K562 (cell line): ENCODE measurements around the gene SMG7. TPM values are rescaled to one million over a fixed set of nuclear protein-coding genes. Genes with fewer than 3 reads are reported as not detected.

Experiments used
- ATAC-seq: fragments of 200-7000 bp; cut with Tn5 transposase; 3 replicates; pipeline ENCODE4 v1.9.1; 2020; ENCODE audit warnings: moderate library complexity
- BruUV-seq: library from RNA; stranded (reverse); fragments of 400-500 nt; replicated peaks from 2 replicates; lab custom pipeline; 2021; lab: Mats Ljungman, UMichigan
- CTCF ChIA-PET: fragments of 300-600 bp; formaldehyde crosslinking; extraction: SDS; loops from one replicate; lab custom pipeline; 2021; ENCODE audit warnings: low intra/inter-chr PET ratio; lab: Yijun Ruan, JAX
- POLR2A ChIA-PET: fragments of 300-600, 350-650 bp; sonication (Branson Sonifier 250); formaldehyde crosslinking; extraction: SDS; loops from one replicate; lab custom pipeline; 2021; ENCODE audit warnings: antibody characterized with exemption, inconsistent platforms; lab: Yijun Ruan, JAX
- DNase-seq, 4 experiments: peaks; one replicate each; pipeline versions ENCODE4 v3.0.0 to v3.0.0-alpha.2; 2011 to 2018; ENCODE audit warnings: low spot score in 3 of 4, mixed read lengths in 3 of 4; ENCODE audit errors: extremely low read depth in 1 of 4
- FAIRE-seq: peaks from 2 replicates; lab custom pipeline; 2011; peaks lifted over from hg19 to GRCh38; lab: Jason Lieb, UNC
- H2AFZ ChIP-seq: 2 replicates; pipeline ENCODE4 v1.6.0; 2011; ENCODE audit warnings: low read depth, low read length, control low read depth, inconsistent platforms
- H3K27ac ChIP-seq: fragments of 200-600 bp; 3 replicates; pipeline ENCODE4 v1.8.0; 2011; ENCODE audit warnings: low read depth, mild to moderate bottlenecking, control low read depth, inconsistent platforms, low read length, moderate library complexity, mixed read lengths; ENCODE audit errors: extremely low read depth
- H3K27me3 ChIP-seq, 2 experiments: fragments of 300-600 bp in 1 of 2; 2 replicates in 1 of 2; 3 replicates in 1 of 2; pipeline versions ENCODE4 v1.6.0 to v1.8.0; 2011; ENCODE audit warnings: inconsistent platforms in 2 of 2, low read length in 2 of 2, mild to moderate bottlenecking in 1 of 2, mixed read lengths in 1 of 2, moderate library complexity in 1 of 2; ENCODE audit not compliant: control insufficient read depth in 2 of 2, insufficient read depth in 2 of 2
- H3K36me3 ChIP-seq: fragments of 300-600 bp; 3 replicates; pipeline ENCODE4 v1.8.0; 2011; ENCODE audit warnings: mild to moderate bottlenecking, low read length, inconsistent platforms; ENCODE audit not compliant: control insufficient read depth, insufficient read depth
- H3K4me1 ChIP-seq, 2 experiments: fragments of 200-600 bp in 1 of 2; replicated peaks in 1 of 2; 2 replicates in 1 of 2; 3 replicates in 1 of 2; pipeline versions ENCODE4 v1.5.1 to v1.8.0; 2011; ENCODE audit warnings: inconsistent platforms in 2 of 2, low read length in 2 of 2, mild to moderate bottlenecking in 1 of 2, mixed read lengths in 1 of 2, moderate library complexity in 1 of 2; ENCODE audit not compliant: control insufficient read depth in 2 of 2, insufficient read depth in 2 of 2
- H3K4me2 ChIP-seq: 2 replicates; pipeline ENCODE4 v1.6.1; 2011; ENCODE audit warnings: low read length, control low read depth, inconsistent platforms, mixed read lengths; ENCODE audit not compliant: insufficient read depth
- H3K4me3 ChIP-seq: fragments of 200-600 bp; sonication (generic), shearing (Covaris generic); 2 replicates; pipeline ENCODE4 v1.5.1; 2016; ENCODE audit warnings: control low read depth, inconsistent platforms
- H3K79me2 ChIP-seq: fragments of 200-600 bp; 3 replicates; pipeline ENCODE4 v1.8.0; 2011; ENCODE audit warnings: low read length, inconsistent platforms; ENCODE audit not compliant: control insufficient read depth, insufficient read depth
- H3K9ac ChIP-seq, 2 experiments: 2 replicates each; pipeline versions ENCODE4 v1.6.0 to v1.6.1; 2011; ENCODE audit warnings: low read depth in 2 of 2, low read length in 2 of 2, control low read depth in 1 of 2, inconsistent platforms in 1 of 2, mild to moderate bottlenecking in 1 of 2, mixed read lengths in 1 of 2; ENCODE audit not compliant: insufficient read depth in 1 of 2
- H3K9me1 ChIP-seq: one replicate; pipeline ENCODE4 v1.6.0; 2011; ENCODE audit warnings: inconsistent platforms, mild to moderate bottlenecking, low read length, moderate library complexity; ENCODE audit not compliant: control insufficient read depth, insufficient read depth
- H3K9me3 ChIP-seq: replicated peaks from 2 replicates; pipeline ENCODE4 v1.5.1; 2011; ENCODE audit warnings: low read depth, low read length, inconsistent platforms; ENCODE audit not compliant: control insufficient read depth, insufficient read depth
- H4K20me1 ChIP-seq: replicated peaks from 2 replicates; pipeline ENCODE4 v1.6.1; 2011; ENCODE audit warnings: low read length, inconsistent platforms, mixed read lengths; ENCODE audit not compliant: control insufficient read depth, insufficient read depth
- ARHGAP35 ChIP-seq: fragments of 450-650 bp; IDR thresholded peaks from 2 replicates; pipeline ENCODE4 v1.6.1; 2018; ENCODE audit not compliant: partially characterized antibody
- ATF2 ChIP-seq: sonication (generic); formaldehyde crosslinking; IDR thresholded peaks from 2 replicates; pipeline ENCODE4 v1.8.1; 2022; ENCODE audit warnings: missing genetic modification reagents
- CEBPB ChIP-seq: fragments of 450-650 bp; IDR thresholded peaks from 2 replicates; pipeline ENCODE4 v1.6.1; 2016; ENCODE audit warnings: missing genetic modification characterization, missing compliant biosample characterization
- ILK ChIP-seq: fragments of 450-650 bp; IDR thresholded peaks from 2 replicates; pipeline ENCODE4 v1.6.1; 2016; ENCODE audit warnings: missing genetic modification characterization, low read depth, mild to moderate bottlenecking, missing compliant biosample characterization, moderate library complexity, borderline replicate concordance
- KDM5B ChIP-seq: fragments of 200-600 bp; sonication (generic); IDR thresholded peaks from 2 replicates; pipeline ENCODE4 v1.6.1; 2012; ENCODE audit warnings: low read depth, mild to moderate bottlenecking, moderate library complexity, low read length, control low read depth, inconsistent platforms; ENCODE audit not compliant: insufficient replicate concordance
- NFATC3 ChIP-seq: fragments of 450-650 bp; IDR thresholded peaks from 2 replicates; pipeline ENCODE4 v1.6.1; 2017; ENCODE audit warnings: mild to moderate bottlenecking
- SMARCA5 ChIP-seq: fragments of 450-650 bp; IDR thresholded peaks from 2 replicates; pipeline ENCODE4 v1.6.1; 2016
- ZNF3 ChIP-seq: fragments of 250-450 bp; sonication (Bioruptor Pico); IDR thresholded peaks from 2 replicates; pipeline ENCODE4 v1.5.0; 2021; ENCODE audit warnings: mild to moderate bottlenecking, moderate library complexity
- WGBS: fragments of 100-300 bp; shearing (Covaris generic); methylation state at CpG from one replicate; pipeline ENCODE4 v1.1.6; 2016; ENCODE audit warnings: low coverage, mixed read lengths; ENCODE audit not compliant: insufficient coverage; ENCODE audit errors: missing lambda C conversion rate; 5-methylcytosine and 5-hydroxymethylcytosine counted together
- in situ Hi-C: fragments of 300-500 bp; cut with MboI; formaldehyde crosslinking; loops from 4 replicates; pipeline ENCODE4 v1.15.0; 2018; ENCODE audit warnings: inconsistent platforms, mixed read lengths
- intact Hi-C: fragments of 100-400 bp; cut with micrococcal nuclease; formaldehyde crosslinking; loops from 2 replicates; pipeline ENCODE4 v1.14.2; 2022
- polyA plus RNA-seq, 8 experiments: library from polyadenylated mRNA; depleted of rRNA in 4 of 8; stranded (reverse) in 5 of 8; unstranded in 3 of 8; fragments of >200 nt; fragmentation: Nextera tagmentation in 2 of 8; fragmentation: Illumina TruSeq in 1 of 8; extraction: Ambion mirVana in 2 of 8; extraction: Trizol in 1 of 8; gene quantifications; 2 replicates each; pipeline versions ENCODE4 v1.2.1 to v1.2.3, GENCODE V29; 2011 to 2014; ENCODE audit warnings: inconsistent platforms in 1 of 8, missing spikeins in 1 of 8
- total RNA-seq, 7 experiments: library from RNA; depleted of rRNA in 6 of 7; stranded (reverse); fragments of >200 nt in 6 of 7; fragmentation: Illumina TruSeq in 2 of 7; extraction: Trizol in 2 of 7; gene quantifications; 2 replicates each; pipeline versions ENCODE4 v1.2.1 to v1.2.3, GENCODE V29; 2011 to 2021; ENCODE audit warnings: low replicate concordance in 1 of 7
- TF ChIP-seq, protein P1 (sequence below): fragments of 250-450 bp; sonication (Bioruptor Pico); IDR thresholded peaks from 2 replicates; pipeline ENCODE4 v1.8.0; 2021; ENCODE audit warnings: mild to moderate bottlenecking, moderate library complexity
- TF ChIP-seq, protein P2 (sequence below): fragments of 450-650 bp; formaldehyde crosslinking; IDR thresholded peaks from 2 replicates; pipeline ENCODE4 v1.4.0; 2020; ENCODE audit warnings: mild to moderate bottlenecking, moderate library complexity

The SMG7 gene
- total and polyA plus RNA-seq, 9 of the 15 experiments (the other 6 are each of a cell fraction or from before 2014, with no cell fraction given), result 12.4 to 74.6 (median 29.0) TPM

- TF ChIP-seq, protein P1, sequence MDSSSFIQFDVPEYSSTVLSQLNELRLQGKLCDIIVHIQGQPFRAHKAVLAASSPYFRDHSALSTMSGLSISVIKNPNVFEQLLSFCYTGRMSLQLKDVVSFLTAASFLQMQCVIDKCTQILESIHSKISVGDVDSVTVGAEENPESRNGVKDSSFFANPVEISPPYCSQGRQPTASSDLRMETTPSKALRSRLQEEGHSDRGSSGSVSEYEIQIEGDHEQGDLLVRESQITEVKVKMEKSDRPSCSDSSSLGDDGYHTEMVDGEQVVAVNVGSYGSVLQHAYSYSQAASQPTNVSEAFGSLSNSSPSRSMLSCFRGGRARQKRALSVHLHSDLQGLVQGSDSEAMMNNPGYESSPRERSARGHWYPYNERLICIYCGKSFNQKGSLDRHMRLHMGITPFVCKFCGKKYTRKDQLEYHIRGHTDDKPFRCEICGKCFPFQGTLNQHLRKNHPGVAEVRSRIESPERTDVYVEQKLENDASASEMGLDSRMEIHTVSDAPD (CRISPR knock-in tag), result no peak
- no peak for TF ChIP-seq CEBPB (tag)
- TF ChIP-seq KDM5B, result no peak
- no peak for TF ChIP-seq ATF2 (CRISPR knock-in tag)
- TF ChIP-seq, protein P2, sequence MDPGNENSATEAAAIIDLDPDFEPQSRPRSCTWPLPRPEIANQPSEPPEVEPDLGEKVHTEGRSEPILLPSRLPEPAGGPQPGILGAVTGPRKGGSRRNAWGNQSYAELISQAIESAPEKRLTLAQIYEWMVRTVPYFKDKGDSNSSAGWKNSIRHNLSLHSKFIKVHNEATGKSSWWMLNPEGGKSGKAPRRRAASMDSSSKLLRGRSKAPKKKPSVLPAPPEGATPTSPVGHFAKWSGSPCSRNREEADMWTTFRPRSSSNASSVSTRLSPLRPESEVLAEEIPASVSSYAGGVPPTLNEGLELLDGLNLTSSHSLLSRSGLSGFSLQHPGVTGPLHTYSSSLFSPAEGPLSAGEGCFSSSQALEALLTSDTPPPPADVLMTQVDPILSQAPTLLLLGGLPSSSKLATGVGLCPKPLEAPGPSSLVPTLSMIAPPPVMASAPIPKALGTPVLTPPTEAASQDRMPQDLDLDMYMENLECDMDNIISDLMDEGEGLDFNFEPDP (CRISPR knock-in tag), result no peak
- no peak for TF ChIP-seq ILK (tag)
- no peak for TF ChIP-seq SMARCA5
- no peak for TF ChIP-seq ARHGAP35
- no peak for TF ChIP-seq ZNF3 (CRISPR knock-in tag)
- TF ChIP-seq NFATC3, result no peak
- TF ChIP-seq, all 486 proteins: peak for 0
- intact Hi-C loops (no loop called here), in situ Hi-C loops (no loop called here)
- FAIRE-seq, result no peak
- Histone ChIP-seq H3K9me3 (no peaks in the 10 kb centered on the region), H3K36me3 (no peaks in the 10 kb centered on the region), H2AFZ (no peak overlapping the region), H3K9ac (no peak overlapping the region), H3K9me1 (no peaks in the 10 kb centered on the region), H3K4me2 (no peak overlapping the region), H3K4me3 (no peak overlapping the region), H3K79me2 (no peaks in the 10 kb centered on the region), H3K4me1 (peaks cover 10 to 13% of the 10 kb centered on the region in 2 experiments), H4K20me1 (0 out of 2 replicates have a peak, but pooled peaks cover 5% of the 10 kb centered on the region), H3K27ac (no peak overlapping the region), H3K27me3 (peaks cover 28 to 44% of the 10 kb centered on the region in 2 experiments)
- ATAC-seq, result no peak
- ChIA-PET CTCF (no interaction called here), POLR2A (interaction anchor here (0.6 to 3.2 kb wide), 10 partner anchors 8 to 505 kb away, joined by 3 to 19 read pairs (median 3); no protein-coding TSS in a partner anchor)
- DNase-seq, result no peak
- WGBS, result 10% methylated on average over 3 of the region's 3 CpGs
- no TSS peak for BruUV-seq
These were observed 97.5 kb downstream of the SMG7 start for GRCh38 chr1:183569801-183570200.
